Activated CD8-positive, alpha-beta memory T cell treated with anti-CD3 and anti-CD28 coated beads, Interleukin-2, amount 50 U/mL, for 48 hours (primary cell): ENCODE measurements around the gene CMTM8.

Experiments used
- DNase-seq: peaks from one replicate; pipeline ENCODE4 v3.0.0-alpha.2; 2020

The CMTM8 gene

DNA sequence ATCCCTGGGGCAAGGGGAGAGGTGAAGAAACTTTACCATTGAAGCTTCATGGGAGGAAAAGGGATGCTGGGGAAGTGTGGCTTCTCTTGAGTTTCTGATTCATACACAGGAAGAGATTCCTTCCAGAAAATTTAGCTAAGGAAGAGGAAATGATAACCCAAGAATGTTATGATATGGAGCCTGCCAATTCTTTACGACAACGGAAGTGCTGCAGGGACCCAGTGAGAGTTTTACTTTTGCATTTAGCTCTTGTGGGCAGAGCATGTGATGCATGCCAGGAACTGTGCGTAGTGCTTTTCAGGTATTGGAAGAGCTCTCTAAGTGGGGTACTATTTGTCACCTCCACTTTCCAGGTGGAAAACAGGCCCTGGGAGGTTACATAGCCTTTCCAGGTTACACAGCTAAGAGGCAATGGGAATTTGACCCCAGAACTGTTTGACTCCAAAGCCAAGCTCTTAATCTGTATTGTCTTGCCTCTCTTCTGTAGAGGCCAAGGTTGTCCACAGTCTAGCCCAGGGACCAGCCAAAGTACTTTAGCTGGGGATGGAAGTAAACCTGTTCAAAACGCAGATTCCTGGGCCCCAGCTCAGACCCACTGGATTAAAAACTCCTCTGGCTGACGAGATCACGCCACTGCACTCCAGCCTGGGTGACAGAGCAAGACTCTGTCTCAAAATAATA is 176.2 kb downstream of the CMTM8 start:
- DNase-seq: no peak

DNA sequence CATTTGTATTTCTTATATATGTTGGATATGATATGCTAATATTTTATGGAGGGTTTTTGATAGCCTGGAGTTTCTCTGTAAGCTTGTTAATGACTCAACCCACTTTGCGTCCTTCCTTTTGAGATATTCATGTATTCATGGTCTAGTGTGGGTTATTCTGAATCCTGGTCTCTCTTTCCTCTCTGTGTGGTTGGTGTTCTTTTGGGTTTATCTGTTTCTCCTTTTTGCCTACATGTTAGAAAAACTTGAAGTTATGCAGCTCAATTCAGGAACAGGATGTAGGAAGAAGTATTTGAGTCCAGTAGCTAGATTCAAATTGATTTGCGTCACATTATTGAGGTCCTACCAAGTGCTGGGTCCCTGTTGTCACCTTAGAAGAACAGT is 181.3 kb downstream of the CMTM8 start:
- DNase-seq: no peak
